ENCODE data around the gene CEP162.
"Not testable (repeated sequence)": the region's sequence is repeated elsewhere in the genome, so short reads cannot be mapped to it uniquely, and the experiment has no call there.

Gene CEP162

GRCh38 chr6:84223608-84224007 is 3.8 kb downstream of the CEP162 start:
- not testable (repeated sequence) for DNase-seq

- no peak for DNase-seq
These were observed 5.0 kb downstream of the CEP162 start for GRCh38 chr6:84222426-84222825.

- no peak for DNase-seq
These were observed 6.5 kb downstream of the CEP162 start for GRCh38 chr6:84220809-84221409.

GRCh38 chr6:84218091-84218490 is 9.4 kb downstream of the CEP162 start:
- DNase-seq = no peak

GRCh38 chr6:84213217-84213616 is 14.2 kb downstream of the CEP162 start:
- no peak for DNase-seq

GRCh38 chr6:84204011-84204410 is 23.4 kb downstream of the CEP162 start:
- no peak for DNase-seq

GRCh38 chr6:84199987-84200386 is 27.5 kb downstream of the CEP162 start:
- not testable (repeated sequence) for DNase-seq

GRCh38 chr6:84197708-84198107 is 29.7 kb downstream of the CEP162 start:
- DNase-seq = no peak

- no peak for DNase-seq
These were observed 34.2 kb downstream of the CEP162 start for GRCh38 chr6:84193114-84193708.

- no peak for DNase-seq
These were observed 35.6 kb downstream of the CEP162 start for GRCh38 chr6:84191802-84192201.

GRCh38 chr6:84189356-84189755 is 38.1 kb downstream of the CEP162 start:
- not testable (repeated sequence) for DNase-seq

GRCh38 chr6:84183430-84183829 is 44.0 kb downstream of the CEP162 start:
- DNase-seq = no peak

- no peak for DNase-seq
These were observed 45.4 kb downstream of the CEP162 start for GRCh38 chr6:84182001-84182400.

GRCh38 chr6:84177241-84177640 is 50.2 kb downstream of the CEP162 start:
- DNase-seq = no peak

GRCh38 chr6:84172574-84172973 is 54.9 kb downstream of the CEP162 start:
- no peak for DNase-seq

GRCh38 chr6:84172080-84172479 is 55.4 kb downstream of the CEP162 start:
- DNase-seq = no peak

- no peak for DNase-seq
These were observed 60.0 kb downstream of the CEP162 start for GRCh38 chr6:84167457-84167856.

- no peak for DNase-seq
These were observed 61.0 kb downstream of the CEP162 start for GRCh38 chr6:84166395-84166794.

- DNase-seq = not testable (repeated sequence)
These were observed 63.1 kb downstream of the CEP162 start for GRCh38 chr6:84164328-84164727.

- no peak for DNase-seq
These were observed 66.3 kb downstream of the CEP162 start for GRCh38 chr6:84161190-84161589.

GRCh38 chr6:84156306-84156705 is 71.1 kb downstream of the CEP162 start:
- no peak for DNase-seq

GRCh38 chr6:84151669-84152068 is 75.8 kb downstream of the CEP162 start:
- no peak for DNase-seq

- no peak for DNase-seq
These were observed 76.7 kb downstream of the CEP162 start for GRCh38 chr6:84150705-84151104.

- no peak for DNase-seq
These were observed 85.9 kb downstream of the CEP162 start for GRCh38 chr6:84141521-84141920.

- DNase-seq = no peak
These were observed 88.1 kb downstream of the CEP162 start for GRCh38 chr6:84139311-84139710.

All from activated CD4-positive, CD25-positive, alpha-beta regulatory T cell (primary cell).